HG02610 (cell line): Measurements from ENCODE around the gene AQP6.
"Not testable (repeated sequence)": the region's sequence is repeated elsewhere in the genome, so short reads cannot be mapped to it uniquely, and the experiment has no call there.

Source experiments
- ATAC-seq: cut with Tn5 transposase; IDR thresholded peaks from one replicate; pipeline ENCODE4 v1.9.1; 2021; ENCODE audit warnings: mild to moderate bottlenecking, moderate library complexity; ENCODE audit not compliant: unreplicated experiment

Gene AQP6

DNA sequence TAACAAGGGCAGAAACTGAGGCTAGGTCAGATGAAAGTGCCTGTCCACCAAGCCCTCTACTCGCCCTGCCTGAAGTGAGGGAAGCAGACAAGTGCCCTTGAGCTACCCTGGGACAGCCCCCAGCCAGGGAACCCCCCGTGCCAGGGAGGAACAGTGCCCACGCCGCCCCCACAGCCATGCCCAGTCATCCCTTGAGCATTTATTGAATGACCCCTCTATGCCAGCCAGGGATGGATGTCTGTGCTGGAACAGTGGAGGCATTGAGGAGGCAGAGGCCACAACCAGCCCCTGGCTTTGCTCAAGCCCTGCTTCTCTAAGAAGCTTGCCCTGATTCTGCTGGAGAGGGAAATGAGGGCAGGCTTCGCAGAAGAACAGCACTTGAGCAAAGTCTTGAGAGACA, 3.7 kb upstream of the AQP6 start:
- no peak for ATAC-seq

- ATAC-seq = no peak
Observed at GRCh38 chr12:49969651-49970429, 2.9 kb upstream of the AQP6 start.

DNA sequence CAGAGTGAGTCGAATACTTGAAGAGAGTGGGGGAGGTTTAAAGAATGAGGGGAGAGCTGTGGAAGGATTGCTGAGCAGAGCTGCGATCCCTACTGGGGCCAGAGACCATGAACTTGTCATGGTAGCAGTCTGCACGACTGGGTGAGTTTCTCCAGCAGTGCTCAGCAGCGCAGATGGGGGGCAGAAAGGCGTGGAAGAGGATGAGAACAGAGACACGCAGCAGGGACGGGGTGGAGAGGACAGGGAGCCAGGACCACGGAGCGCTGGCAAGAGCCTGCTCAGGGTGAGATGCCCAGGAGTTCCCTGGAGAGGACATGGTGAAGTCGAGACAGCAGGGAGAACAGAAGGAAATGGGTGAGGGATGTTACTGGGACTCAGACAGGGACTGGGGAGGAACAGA, 2.1 kb upstream of the AQP6 start:
- ATAC-seq = no peak

- ATAC-seq = no peak
Observed at GRCh38 chr12:49971141-49971540, 1.6 kb upstream of the AQP6 start.

DNA sequence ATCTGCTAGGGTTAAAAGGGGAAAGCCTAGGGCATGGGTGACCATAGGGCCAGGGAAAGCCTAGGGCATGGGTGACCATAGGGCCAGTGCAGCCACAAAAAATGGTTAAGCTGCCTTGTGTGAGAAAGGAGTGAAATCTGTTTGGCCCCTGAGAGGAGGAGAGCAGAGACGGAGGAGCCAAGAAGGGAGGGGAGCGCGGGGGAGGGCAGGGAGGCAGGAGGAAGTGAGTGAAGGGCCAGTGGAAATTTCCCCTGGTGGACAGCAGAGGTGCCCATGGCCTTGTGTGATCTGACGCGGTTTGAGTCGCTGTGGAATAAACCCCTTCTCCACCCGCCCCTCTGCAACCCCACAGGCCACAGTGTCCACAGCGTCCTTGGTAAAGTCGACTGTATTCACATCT, 618 bp upstream of the AQP6 start:
- no peak for ATAC-seq

- ATAC-seq = no peak
Observed at GRCh38 chr12:49973361-49973830, 649 bp downstream of the AQP6 start.

- no peak for ATAC-seq
Observed at GRCh38 chr12:49974231-49974675, 1.5 kb downstream of the AQP6 start.

GRCh38 chr12:49974677-49975317, 2.0 kb downstream of the AQP6 start:
- ATAC-seq = no peak

DNA sequence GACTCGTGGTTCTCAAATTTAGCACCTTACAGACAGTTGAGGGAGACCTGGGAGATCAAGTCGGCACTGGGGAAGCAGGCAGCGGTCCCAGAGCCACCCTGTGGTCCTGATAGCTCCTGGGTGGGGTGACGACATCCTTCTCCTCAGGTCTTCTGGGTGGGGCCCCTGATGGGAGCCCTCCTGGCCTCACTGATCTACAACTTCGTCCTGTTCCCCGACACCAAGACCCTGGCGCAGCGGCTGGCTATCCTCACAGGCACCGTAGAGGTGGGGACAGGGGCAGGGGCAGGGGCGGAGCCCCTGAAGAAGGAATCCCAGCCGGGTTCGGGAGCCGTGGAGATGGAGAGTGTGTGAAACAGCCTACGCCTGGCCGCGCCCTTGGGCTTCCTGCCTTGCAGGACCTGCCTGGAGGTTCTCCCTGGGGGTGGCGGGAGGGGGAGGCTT, 2.6 kb downstream of the AQP6 start:
- ATAC-seq = no peak

DNA sequence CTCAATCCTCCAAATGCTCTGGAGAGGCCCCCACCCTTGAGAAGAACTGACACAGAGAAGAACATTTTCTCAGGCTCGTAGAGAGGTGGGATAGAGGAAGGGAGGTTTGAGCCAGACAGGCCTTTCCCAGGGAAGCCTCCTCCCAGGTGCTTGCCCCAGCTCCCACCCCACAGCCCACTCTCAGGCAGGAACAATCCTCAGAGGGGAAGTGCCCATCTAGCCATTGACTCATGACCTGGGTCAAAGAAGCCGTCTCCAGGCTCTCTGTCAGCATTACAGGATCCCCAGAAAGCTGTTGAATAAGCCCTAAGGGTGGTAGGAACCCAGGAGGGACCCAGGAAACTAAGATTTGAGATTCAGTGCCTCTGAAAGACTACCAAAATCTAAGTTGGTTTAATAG, 3.8 kb downstream of the AQP6 start:
- ATAC-seq = no peak

DNA sequence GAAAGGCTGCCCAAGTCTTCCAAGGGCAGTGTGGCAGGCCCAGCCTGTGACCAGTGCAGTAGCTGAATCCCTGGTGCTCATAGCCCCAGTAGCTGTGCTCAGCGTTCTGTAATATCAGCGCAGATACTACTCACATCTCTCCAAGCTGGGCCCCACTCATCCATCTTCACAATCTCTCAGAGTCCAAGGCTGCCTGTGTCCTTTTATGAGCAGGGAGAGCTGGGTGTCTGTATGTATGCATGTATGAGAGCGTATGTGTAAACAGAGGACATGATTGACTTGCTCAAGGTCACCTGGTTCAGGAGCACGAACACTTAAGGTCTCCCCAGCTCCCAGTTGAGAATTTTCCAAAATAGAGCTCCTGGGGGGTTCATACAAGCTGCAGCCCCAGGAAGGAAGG, 5.4 kb downstream of the AQP6 start:
- ATAC-seq = no peak

GRCh38 chr12:49979016-49979586, 6.4 kb downstream of the AQP6 start:
- ATAC-seq = no peak

GRCh38 chr12:49979791-49980190, 7.0 kb downstream of the AQP6 start:
- no peak for ATAC-seq

GRCh38 chr12:49980501-49981349, 8.0 kb downstream of the AQP6 start:
- no peak for ATAC-seq

GRCh38 chr12:49982246-49983087, 9.7 kb downstream of the AQP6 start:
- no peak for ATAC-seq

DNA sequence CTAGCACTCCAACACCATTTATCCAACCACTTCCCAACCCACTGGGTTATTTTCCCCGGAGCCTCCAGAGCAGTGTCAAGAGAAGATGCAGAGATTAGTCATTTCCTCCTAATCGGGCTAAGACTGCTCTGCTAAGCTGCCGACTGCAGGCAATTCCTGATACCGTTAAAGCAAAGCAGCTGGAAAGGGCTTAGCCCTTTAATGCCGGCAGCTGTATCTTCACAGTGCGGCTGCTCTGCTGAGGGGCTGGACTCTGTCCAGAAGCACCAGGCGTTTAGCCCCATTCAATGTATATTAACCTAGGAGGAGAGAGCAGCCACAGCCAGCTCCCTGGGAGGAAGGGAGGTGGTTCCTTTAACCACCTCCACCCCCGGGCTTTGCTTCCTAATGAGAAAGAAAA, 11.1 kb downstream of the AQP6 start:
- ATAC-seq = no peak

DNA sequence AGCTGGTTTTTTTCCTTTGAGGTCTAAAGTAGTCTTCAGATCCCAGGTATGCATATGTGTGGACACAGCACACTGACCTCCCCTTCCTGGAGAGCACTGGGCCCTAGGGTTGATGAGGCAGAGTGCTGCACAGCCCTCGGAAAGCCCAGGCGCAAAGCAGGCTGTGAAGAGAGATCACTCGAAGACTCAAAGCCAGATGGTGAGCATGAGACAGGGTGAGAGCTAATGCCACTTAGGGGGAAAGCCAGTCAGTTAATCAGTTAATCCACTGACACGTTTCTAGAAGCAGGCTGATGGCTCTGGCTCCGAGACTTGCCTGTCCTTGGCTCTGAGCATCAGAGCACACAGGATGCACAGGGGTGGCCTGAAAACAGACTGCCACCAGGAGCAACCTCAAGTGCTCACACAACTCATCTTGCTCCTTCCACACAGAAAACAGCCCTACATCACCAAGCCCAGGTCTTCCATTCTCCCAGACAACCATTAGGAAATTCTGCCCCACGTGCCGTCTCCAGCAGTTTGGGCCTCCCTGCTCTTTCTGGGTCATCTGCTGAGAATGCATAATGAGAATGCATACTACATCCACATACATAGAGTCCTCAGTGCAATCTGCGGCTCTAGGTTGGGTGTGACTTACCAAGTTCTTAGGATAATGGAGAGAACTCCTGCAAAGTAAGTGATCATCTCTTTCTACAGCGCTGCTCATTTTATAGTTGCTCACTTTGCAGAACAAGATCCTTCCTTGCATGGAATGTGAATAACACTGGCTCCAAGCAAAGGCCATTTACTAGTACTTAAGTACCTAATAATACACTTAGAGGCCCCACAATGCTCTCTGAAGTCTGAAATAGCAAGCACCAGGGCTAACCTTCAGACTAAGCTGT, 12.0 kb downstream of the AQP6 start:
- ATAC-seq = no peak

DNA sequence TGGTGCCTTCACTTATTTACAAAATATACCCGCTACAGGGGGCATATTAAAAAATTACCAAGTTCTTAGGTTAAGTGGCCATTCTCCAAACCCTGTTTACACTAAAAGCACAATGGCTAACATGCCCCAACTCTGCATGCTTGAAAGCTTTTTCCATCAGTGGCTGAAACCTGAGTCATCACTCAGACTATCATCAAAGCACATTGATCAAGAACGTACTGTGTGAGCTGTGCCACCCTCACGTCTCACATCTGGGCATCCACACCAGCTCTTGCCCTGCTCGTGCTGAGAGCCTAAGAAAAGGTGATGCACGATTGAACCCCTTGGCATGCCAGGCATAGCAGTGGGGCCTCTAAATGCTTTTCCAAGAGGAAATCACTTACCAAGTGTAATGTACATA, 13.2 kb downstream of the AQP6 start:
- ATAC-seq = no peak

GRCh38 chr12:49986476-49986875, 13.7 kb downstream of the AQP6 start:
- ATAC-seq = not testable (repeated sequence)
